Right lobe of liver (tissue), 4 donors: ENCODE data around the gene GULP1.
"Not testable (repeated sequence)": the region's sequence is repeated elsewhere in the genome, so short reads cannot be mapped to it uniquely, and the experiment has no call there.

Experiments used
- POLR2A ChIP-seq: fragments of 450-650 bp; IDR thresholded peaks from one replicate; pipeline ENCODE4 v1.6.1; 2017; ENCODE audit warnings: antibody characterized with exemption, mild to moderate bottlenecking
- TF ChIP-seq, protein P1 (sequence below), 4 donors: fragments of 200-600 bp in 3 of 4; fragments of 450-650 bp in 1 of 4; IDR thresholded peaks; one replicate each; pipeline versions ENCODE4 v1.5.1 to v1.8.0; 2016 to 2022; ENCODE audit warnings: antibody characterized with exemption in 4 of 4, mild to moderate bottlenecking in 2 of 4
- donor health status: DM: no; HTN: no; CAD: no.
- donor health status: DM: no; HTN: no; CAD: no.
- donor health status: DM: no; HTN: yes; CAD: no.

DNA sequence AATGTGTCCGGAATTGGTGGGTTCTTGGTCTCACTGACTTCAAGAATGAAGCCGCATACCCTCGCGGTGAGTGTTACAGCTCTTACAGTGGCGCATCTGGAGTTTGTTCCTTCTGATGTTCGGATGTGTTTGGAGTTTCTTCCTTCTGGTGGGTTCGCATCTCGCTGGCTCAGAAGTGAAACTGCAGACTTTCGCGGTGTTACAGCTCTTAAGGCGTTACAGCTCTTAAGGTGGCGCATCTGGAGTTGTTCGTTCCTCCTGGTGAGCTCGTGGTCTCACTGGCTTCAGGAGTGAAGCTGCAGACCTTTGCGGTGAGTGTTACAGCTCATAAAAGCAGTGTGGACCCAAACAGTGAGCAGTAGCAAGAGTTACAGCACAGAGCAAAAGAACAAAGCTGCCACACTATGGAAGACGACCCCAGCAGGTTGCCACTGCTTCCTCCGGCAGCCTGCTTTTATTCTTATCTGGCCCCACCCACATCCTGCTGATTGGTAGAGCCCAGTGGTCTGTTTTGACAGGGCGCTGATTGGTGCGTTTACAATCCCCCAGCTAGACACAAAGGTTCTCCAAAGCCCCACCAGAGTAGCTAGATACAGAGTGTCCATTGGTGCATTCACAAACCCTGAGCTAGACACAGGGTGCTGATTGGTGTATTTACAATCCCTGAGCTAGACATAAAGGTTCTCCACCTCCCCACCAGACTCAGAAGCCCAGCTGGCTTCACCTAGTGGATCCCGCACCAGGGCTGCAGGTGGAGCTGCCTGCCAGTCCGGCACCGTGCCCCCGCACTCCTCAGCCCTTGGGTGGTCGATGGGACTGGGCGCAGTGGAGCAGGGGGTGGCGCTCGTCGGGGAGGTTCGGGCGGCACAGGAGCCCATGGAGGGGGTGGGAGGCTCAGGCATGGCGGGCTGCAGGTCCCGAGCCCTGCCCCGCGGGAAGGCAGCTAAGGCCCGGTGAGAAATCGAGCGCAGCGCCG is 314.2 kb downstream of the GULP1 start:
- TF ChIP-seq POLR2A: not testable (repeated sequence)
- TF ChIP-seq, protein P1, sequence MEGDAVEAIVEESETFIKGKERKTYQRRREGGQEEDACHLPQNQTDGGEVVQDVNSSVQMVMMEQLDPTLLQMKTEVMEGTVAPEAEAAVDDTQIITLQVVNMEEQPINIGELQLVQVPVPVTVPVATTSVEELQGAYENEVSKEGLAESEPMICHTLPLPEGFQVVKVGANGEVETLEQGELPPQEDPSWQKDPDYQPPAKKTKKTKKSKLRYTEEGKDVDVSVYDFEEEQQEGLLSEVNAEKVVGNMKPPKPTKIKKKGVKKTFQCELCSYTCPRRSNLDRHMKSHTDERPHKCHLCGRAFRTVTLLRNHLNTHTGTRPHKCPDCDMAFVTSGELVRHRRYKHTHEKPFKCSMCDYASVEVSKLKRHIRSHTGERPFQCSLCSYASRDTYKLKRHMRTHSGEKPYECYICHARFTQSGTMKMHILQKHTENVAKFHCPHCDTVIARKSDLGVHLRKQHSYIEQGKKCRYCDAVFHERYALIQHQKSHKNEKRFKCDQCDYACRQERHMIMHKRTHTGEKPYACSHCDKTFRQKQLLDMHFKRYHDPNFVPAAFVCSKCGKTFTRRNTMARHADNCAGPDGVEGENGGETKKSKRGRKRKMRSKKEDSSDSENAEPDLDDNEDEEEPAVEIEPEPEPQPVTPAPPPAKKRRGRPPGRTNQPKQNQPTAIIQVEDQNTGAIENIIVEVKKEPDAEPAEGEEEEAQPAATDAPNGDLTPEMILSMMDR (IDR thresholded peaks at IDR 0.05): not testable (repeated sequence)
